Measurements from ENCODE around the gene CACNG5.

The CACNG5 gene

GRCh38 chr17:66915204-66915611, 80.3 kb downstream of the CACNG5 start:
- no peak overlapping the region for H3K4me3 ChIP-seq (ENCODE audit: low read depth, low read length)
- no peak overlapping the region for H3K14ac ChIP-seq (ENCODE audit: low read length)
- no peaks in the 10 kb centered on the region for H3K36me3 ChIP-seq (ENCODE audit: control insufficient read depth in 1 of 2, insufficient read depth in 2 of 2, low read length in 2 of 2)
- DNase-seq = no peak
- H3K9me3 ChIP-seq (ENCODE audit: insufficient read depth, low read depth, low read length) = no peaks in the 10 kb centered on the region
- no peaks in the 10 kb centered on the region for H3K79me2 ChIP-seq (ENCODE audit: control insufficient read depth, insufficient read depth, low read length, poor library complexity)
- no peak overlapping the region for H4K91ac ChIP-seq (ENCODE audit: low read depth, low read length)
- no peak overlapping the region for H3K9ac ChIP-seq (ENCODE audit: low read length)
- no peak overlapping the region for H3K4me2 ChIP-seq (ENCODE audit: low read length)
- H3K79me1 ChIP-seq (ENCODE audit: low read length) = no peaks in the 10 kb centered on the region
- no peak overlapping the region for H3K18ac ChIP-seq (ENCODE audit: low read length)
- no peak overlapping the region for H3K27ac ChIP-seq (ENCODE audit: low read depth, low read length)
- no peak overlapping the region for H2AK5ac ChIP-seq (ENCODE audit: low read length)
- no CpG with 5 or more reads among the region's 7 CpGs for WGBS (ENCODE audit: extremely low coverage, insufficient coverage, insufficient read length)
- no peak overlapping the region for H3K4ac ChIP-seq (ENCODE audit: low read depth, low read length)
- no peak overlapping the region for H2BK120ac ChIP-seq (ENCODE audit: insufficient read depth, low read length, poor library complexity)
- no peak overlapping the region for H4K12ac ChIP-seq (ENCODE audit: low read depth, low read length)
- no peak overlapping the region for H2AFZ ChIP-seq (ENCODE audit: insufficient read depth, low read length, poor library complexity)
- no peak overlapping the region for H2BK5ac ChIP-seq (ENCODE audit: low read depth, low read length, poor library complexity)
- H2BK12ac ChIP-seq (ENCODE audit: low read length) = no peak overlapping the region
- H3K27me3 ChIP-seq (ENCODE audit: insufficient read depth, low read length) = no peaks in the 10 kb centered on the region
- H3K23ac ChIP-seq (ENCODE audit: low read length) = no peak overlapping the region
- no peaks in the 10 kb centered on the region for H3K4me1 ChIP-seq (ENCODE audit: control insufficient read depth in 1 of 2, insufficient read depth in 2 of 2, low read length in 2 of 2)
- no peak overlapping the region for H4K8ac ChIP-seq (ENCODE audit: low read depth, low read length)

- no peak for DNase-seq
- no peak overlapping the region for H2BK12ac ChIP-seq (ENCODE audit: low read length)
Observed at GRCh38 chr17:66915792-66916191, 80.9 kb downstream of the CACNG5 start.

DNA sequence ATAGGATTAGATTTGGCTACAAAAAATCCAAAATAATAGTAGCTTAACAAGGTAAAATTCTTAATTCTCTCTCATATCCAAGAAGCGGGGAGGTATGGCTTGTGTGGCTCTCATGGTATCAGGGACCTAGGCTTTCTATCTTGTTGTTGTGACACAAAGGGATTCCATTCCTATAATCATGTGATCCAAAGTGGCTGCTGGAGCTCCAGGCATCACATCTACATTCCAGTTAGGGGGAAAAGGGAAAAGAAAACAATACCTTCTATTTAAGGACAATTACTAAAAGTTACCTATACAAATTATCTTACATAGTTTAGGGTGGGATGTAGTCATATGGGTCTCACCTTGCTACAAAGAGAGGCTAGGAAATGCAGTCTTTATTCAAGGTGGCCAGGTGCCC, 82.0 kb downstream of the CACNG5 start:
- H4K91ac ChIP-seq (ENCODE audit: low read depth, low read length) = no peak overlapping the region
- no peak overlapping the region for H4K12ac ChIP-seq (ENCODE audit: low read depth, low read length)
- no CpG with 5 or more reads among the region's 1 CpG for WGBS (ENCODE audit: extremely low coverage, insufficient coverage, insufficient read length)

More at GRCh38 chr17:66915792-66916191, 80.9 kb downstream of the CACNG5 start:
- no peak overlapping the region for H3K27ac ChIP-seq (ENCODE audit: low read depth, low read length)
- no peaks in the 10 kb centered on the region for H3K9me3 ChIP-seq (ENCODE audit: insufficient read depth, low read depth, low read length)
- H3K18ac ChIP-seq (ENCODE audit: low read length) = no peak overlapping the region
- no CpG with 5 or more reads among the region's 11 CpGs for WGBS (ENCODE audit: extremely low coverage, insufficient coverage, insufficient read length)
- no peaks in the 10 kb centered on the region for H3K79me1 ChIP-seq (ENCODE audit: low read length)
- no peak overlapping the region for H3K14ac ChIP-seq (ENCODE audit: low read length)
- H3K4me2 ChIP-seq (ENCODE audit: low read length) = no peak overlapping the region
- no peak overlapping the region for H3K4ac ChIP-seq (ENCODE audit: low read depth, low read length)
- no peak overlapping the region for H4K91ac ChIP-seq (ENCODE audit: low read depth, low read length)
- H4K12ac ChIP-seq (ENCODE audit: low read depth, low read length) = no peak overlapping the region
- no peak overlapping the region for H2BK5ac ChIP-seq (ENCODE audit: low read depth, low read length, poor library complexity)
- H4K8ac ChIP-seq (ENCODE audit: low read depth, low read length) = no peak overlapping the region
- no peaks in the 10 kb centered on the region for H3K36me3 ChIP-seq (ENCODE audit: control insufficient read depth in 1 of 2, insufficient read depth in 2 of 2, low read length in 2 of 2)
- no peak overlapping the region for H3K9ac ChIP-seq (ENCODE audit: low read length)
- no peak overlapping the region for H2AFZ ChIP-seq (ENCODE audit: insufficient read depth, low read length, poor library complexity)
- no peaks in the 10 kb centered on the region for H3K79me2 ChIP-seq (ENCODE audit: control insufficient read depth, insufficient read depth, low read length, poor library complexity)
- no peaks in the 10 kb centered on the region for H3K27me3 ChIP-seq (ENCODE audit: insufficient read depth, low read length)
- H2BK120ac ChIP-seq (ENCODE audit: insufficient read depth, low read length, poor library complexity) = no peak overlapping the region
- no peak overlapping the region for H3K23ac ChIP-seq (ENCODE audit: low read length)
- H2AK5ac ChIP-seq (ENCODE audit: low read length) = no peak overlapping the region
- H3K4me1 ChIP-seq (ENCODE audit: control insufficient read depth in 1 of 2, insufficient read depth in 2 of 2, low read length in 2 of 2) = no peaks in the 10 kb centered on the region
- H3K4me3 ChIP-seq (ENCODE audit: low read depth, low read length) = peak overlapping the region; percentile 41

GRCh38 chr17:66918896-66919295, 84.0 kb downstream of the CACNG5 start:
- DNase-seq = no peak
- no peak overlapping the region for H3K23ac ChIP-seq (ENCODE audit: low read length)
- no peak overlapping the region for H3K4me2 ChIP-seq (ENCODE audit: low read length)

More for the DNA sequence above, 82.0 kb downstream of the CACNG5 start:
- no peaks in the 10 kb centered on the region for H3K4me1 ChIP-seq (ENCODE audit: control insufficient read depth in 1 of 2, insufficient read depth in 2 of 2, low read length in 2 of 2)
- DNase-seq = no peak
- H3K27ac ChIP-seq (ENCODE audit: low read depth, low read length) = no peak overlapping the region
- no peaks in the 10 kb centered on the region for H3K79me2 ChIP-seq (ENCODE audit: control insufficient read depth, insufficient read depth, low read length, poor library complexity)
- H3K9ac ChIP-seq (ENCODE audit: low read length) = no peak overlapping the region
- H2AK5ac ChIP-seq (ENCODE audit: low read length) = no peak overlapping the region
- H3K9me3 ChIP-seq (ENCODE audit: insufficient read depth, low read depth, low read length) = peaks cover 3% of the 10 kb centered on the region
- no peak overlapping the region for H4K8ac ChIP-seq (ENCODE audit: low read depth, low read length)
- no peak overlapping the region for H2BK12ac ChIP-seq (ENCODE audit: low read length)
- H3K4me2 ChIP-seq (ENCODE audit: low read length) = no peak overlapping the region
- no peak overlapping the region for H3K4me3 ChIP-seq (ENCODE audit: low read depth, low read length)
- H3K23ac ChIP-seq (ENCODE audit: low read length) = no peak overlapping the region
- H2AFZ ChIP-seq (ENCODE audit: insufficient read depth, low read length, poor library complexity) = no peak overlapping the region
- no peaks in the 10 kb centered on the region for H3K79me1 ChIP-seq (ENCODE audit: low read length)
- H3K14ac ChIP-seq (ENCODE audit: low read length) = no peak overlapping the region
- H2BK5ac ChIP-seq (ENCODE audit: low read depth, low read length, poor library complexity) = no peak overlapping the region
- H3K4ac ChIP-seq (ENCODE audit: low read depth, low read length) = no peak overlapping the region
- no peak overlapping the region for H2BK120ac ChIP-seq (ENCODE audit: insufficient read depth, low read length, poor library complexity)
- no peaks in the 10 kb centered on the region for H3K36me3 ChIP-seq (ENCODE audit: control insufficient read depth in 1 of 2, insufficient read depth in 2 of 2, low read length in 2 of 2)
- no peak overlapping the region for H3K18ac ChIP-seq (ENCODE audit: low read length)
- no peaks in the 10 kb centered on the region for H3K27me3 ChIP-seq (ENCODE audit: insufficient read depth, low read length)

More at GRCh38 chr17:66918896-66919295, 84.0 kb downstream of the CACNG5 start:
- H3K9ac ChIP-seq (ENCODE audit: low read length) = no peak overlapping the region
- no peak overlapping the region for H2BK5ac ChIP-seq (ENCODE audit: low read depth, low read length, poor library complexity)
- no peak overlapping the region for H4K8ac ChIP-seq (ENCODE audit: low read depth, low read length)
- H2AFZ ChIP-seq (ENCODE audit: insufficient read depth, low read length, poor library complexity) = no peak overlapping the region
- WGBS (ENCODE audit: extremely low coverage, insufficient coverage, insufficient read length) = no CpG with 5 or more reads among the region's 12 CpGs
- H3K79me1 ChIP-seq (ENCODE audit: low read length) = no peaks in the 10 kb centered on the region
- no peak overlapping the region for H4K12ac ChIP-seq (ENCODE audit: low read depth, low read length)
- no peak overlapping the region for H4K91ac ChIP-seq (ENCODE audit: low read depth, low read length)
- H3K14ac ChIP-seq (ENCODE audit: low read length) = no peak overlapping the region
- no peaks in the 10 kb centered on the region for H3K27me3 ChIP-seq (ENCODE audit: insufficient read depth, low read length)
- no peak overlapping the region for H3K4ac ChIP-seq (ENCODE audit: low read depth, low read length)
- no peaks in the 10 kb centered on the region for H3K36me3 ChIP-seq (ENCODE audit: control insufficient read depth in 1 of 2, insufficient read depth in 2 of 2, low read length in 2 of 2)
- no peak overlapping the region for H2AK5ac ChIP-seq (ENCODE audit: low read length)
- no peak overlapping the region for H2BK120ac ChIP-seq (ENCODE audit: insufficient read depth, low read length, poor library complexity)
- H3K4me3 ChIP-seq (ENCODE audit: low read depth, low read length) = no peak overlapping the region
- H3K4me1 ChIP-seq (ENCODE audit: control insufficient read depth in 1 of 2, insufficient read depth in 2 of 2, low read length in 2 of 2) = no peaks in the 10 kb centered on the region
- no peaks in the 10 kb centered on the region for H3K79me2 ChIP-seq (ENCODE audit: control insufficient read depth, insufficient read depth, low read length, poor library complexity)
- H2BK12ac ChIP-seq (ENCODE audit: low read length) = no peak overlapping the region
- no peak overlapping the region for H3K27ac ChIP-seq (ENCODE audit: low read depth, low read length)
- H3K18ac ChIP-seq (ENCODE audit: low read length) = no peak overlapping the region
- peaks cover 3% of the 10 kb centered on the region for H3K9me3 ChIP-seq (ENCODE audit: insufficient read depth, low read depth, low read length)

Measured in trophoblast cell (in vitro differentiated cells and primary cell).